Esophagus (tissue), 2 donors: ENCODE results near the gene FAM219B. TPM values are rescaled to one million over a fixed set of nuclear protein-coding genes. Genes with fewer than 3 reads are reported as not detected.

Source experiments
- H3K27ac ChIP-seq, 2 donors: one replicate each; pipeline ENCODE4 v1.5.1; 2013; ENCODE audit warnings: low read depth in 2 of 2, mild to moderate bottlenecking in 2 of 2, inconsistent platforms in 1 of 2, low read length in 1 of 2, moderate library complexity in 1 of 2
- H3K27me3 ChIP-seq, 2 donors: one replicate each; pipeline ENCODE4 v1.6.1; 2013; ENCODE audit warnings: low read length in 2 of 2, control low read depth in 1 of 2, mild to moderate bottlenecking in 1 of 2; ENCODE audit not compliant: insufficient read depth in 2 of 2, control insufficient read depth in 1 of 2
- H3K36me3 ChIP-seq, 2 donors: one replicate each; pipeline ENCODE4 v1.6.1; 2013; ENCODE audit warnings: low read length in 1 of 2; ENCODE audit not compliant: control insufficient read depth in 2 of 2, insufficient read depth in 2 of 2
- H3K4me1 ChIP-seq, 2 donors: one replicate each; pipeline ENCODE4 v1.6.1; 2013; ENCODE audit warnings: low read length in 1 of 2; ENCODE audit not compliant: control insufficient read depth in 2 of 2, insufficient read depth in 2 of 2
- H3K4me3 ChIP-seq, 2 donors: one replicate each; pipeline ENCODE4 v1.5.1; 2013; ENCODE audit warnings: low read length in 2 of 2, mild to moderate bottlenecking in 2 of 2, low read depth in 1 of 2, moderate library complexity in 1 of 2
- H3K9me3 ChIP-seq, 2 donors: one replicate each; pipeline ENCODE4 v1.6.1; 2013; ENCODE audit warnings: mild to moderate bottlenecking in 2 of 2, low read depth in 1 of 2, low read length in 1 of 2, moderate library complexity in 1 of 2; ENCODE audit not compliant: control insufficient read depth in 2 of 2, insufficient read depth in 1 of 2
- WGBS, 2 donors: extraction: QIAGEN DNeasy Blood & Tissue Kit; methylation state at CpG; one replicate each; pipeline ENCODE4 v1.1.7; 2013; 5-methylcytosine and 5-hydroxymethylcytosine counted together
- polyA plus RNA-seq, 2 donors: library from polyadenylated mRNA; stranded (reverse); fragments of 200-250 nt; gene quantifications; one replicate each; pipeline ENCODE4 v1.2.3, GENCODE V29; 2013
- donor health status: healthy with polysubstance abuse.
- donor health status: Bipolar disorder and iron deficiency.

Gene FAM219B
- polyA plus RNA-seq, 2 donors, result 46.4 to 53.0 TPM

DNA sequence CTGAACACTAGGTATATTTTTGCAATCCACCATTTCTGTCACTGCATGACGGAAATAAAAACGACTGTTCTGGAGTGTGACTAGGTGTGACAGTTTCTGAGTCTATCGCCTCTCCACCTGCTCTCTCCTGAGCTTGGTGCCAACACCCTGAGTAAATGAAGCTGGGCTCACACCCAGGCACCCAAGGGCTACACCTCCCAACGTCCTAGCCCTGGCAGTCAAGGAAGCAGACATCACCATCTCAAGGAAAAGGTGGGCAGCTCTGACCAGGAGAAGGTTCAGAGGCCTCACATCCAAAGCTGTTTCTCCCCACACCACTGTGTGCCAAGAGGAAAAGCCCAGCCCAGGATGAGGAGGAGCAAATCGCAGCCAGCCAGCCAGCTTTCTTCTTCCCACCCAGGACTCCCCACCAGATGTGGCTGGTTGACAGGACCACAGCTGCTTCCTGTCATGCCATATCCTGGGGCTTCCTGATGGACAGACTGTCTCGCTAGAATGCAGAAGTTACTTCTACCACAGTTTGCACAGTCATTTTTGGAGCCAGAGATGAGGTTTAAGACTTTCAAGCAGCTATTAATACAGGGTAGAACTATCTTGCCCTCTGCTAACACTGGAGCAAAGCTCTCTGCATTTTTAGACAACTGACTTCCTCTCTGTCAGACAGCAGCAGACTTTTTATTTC is 36.8 kb downstream of the FAM219B start:
- H3K4me1 ChIP-seq, result peaks cover 4 to 18% of the 10 kb centered on the region in 2 donors

DNA sequence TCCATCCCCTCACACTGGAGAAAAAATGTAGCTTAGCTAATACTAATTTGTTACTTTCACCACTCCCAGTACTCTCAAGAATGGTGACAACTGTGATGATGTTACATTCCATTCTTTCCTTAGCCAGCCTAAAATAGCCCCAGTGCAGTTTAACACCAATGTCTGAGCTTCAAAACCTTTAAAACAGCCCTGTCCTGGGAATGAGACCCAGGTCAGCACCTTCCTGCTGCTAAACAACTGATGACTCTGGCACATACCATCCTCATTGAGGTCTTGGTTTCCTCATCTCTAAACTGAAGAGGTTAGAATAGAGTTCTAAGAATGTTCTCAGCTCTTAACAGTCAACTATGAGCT is 37.3 kb downstream of the FAM219B start:
- Histone ChIP-seq H3K4me3 (no peak overlapping the region), H3K27me3 (no peaks in the 10 kb centered on the region), H3K36me3 (peaks cover 0 to 2% of the 10 kb centered on the region in 2 donors), H3K27ac (peak overlapping the region; percentile 93 to 97), H3K4me1 (peaks cover 4 to 21% of the 10 kb centered on the region in 2 donors), H3K9me3 (no peaks in the 10 kb centered on the region)

More for the DNA sequence above, 36.8 kb downstream of the FAM219B start:
- Histone ChIP-seq H3K27me3 (no peaks in the 10 kb centered on the region), H3K4me3 (no peak overlapping the region), H3K9me3 (no peaks in the 10 kb centered on the region), H3K36me3 (peaks cover 0 to 2% of the 10 kb centered on the region in 2 donors), H3K27ac (peak overlapping the region; percentile 93 to 97)
- WGBS, 2 donors, result 17 to 22% methylated on average over 6 of the region's 6 CpGs

DNA sequence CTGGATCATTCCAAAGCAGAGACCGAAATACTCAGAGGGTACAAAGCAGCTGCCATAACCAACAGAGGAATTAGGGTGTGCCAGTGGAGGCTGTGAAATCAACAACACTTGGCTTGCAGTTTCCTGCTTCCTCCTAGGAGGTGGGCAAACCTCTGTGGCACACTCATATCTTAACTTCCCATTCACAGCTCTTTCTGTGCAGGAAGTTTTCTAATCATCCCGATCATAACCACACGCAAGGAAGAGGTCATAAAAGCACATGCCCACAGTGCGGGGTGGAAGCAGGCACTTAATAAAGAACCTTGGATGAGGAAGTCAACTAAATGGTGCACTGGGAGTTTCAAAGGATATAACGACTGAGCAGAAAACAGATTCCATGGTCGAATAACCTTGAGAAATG is 38.6 kb downstream of the FAM219B start:
- Histone ChIP-seq H3K36me3 (peaks cover 0 to 2% of the 10 kb centered on the region in 2 donors), H3K27ac (peak overlapping the region; percentile 80 to 95), H3K4me1 (peaks cover 4 to 22% of the 10 kb centered on the region in 2 donors), H3K27me3 (no peaks in the 10 kb centered on the region), H3K4me3 (no peak overlapping the region), H3K9me3 (no peaks in the 10 kb centered on the region)
- WGBS, 2 donors, result 52 to 60% methylated on average over 6 of the region's 6 CpGs

DNA sequence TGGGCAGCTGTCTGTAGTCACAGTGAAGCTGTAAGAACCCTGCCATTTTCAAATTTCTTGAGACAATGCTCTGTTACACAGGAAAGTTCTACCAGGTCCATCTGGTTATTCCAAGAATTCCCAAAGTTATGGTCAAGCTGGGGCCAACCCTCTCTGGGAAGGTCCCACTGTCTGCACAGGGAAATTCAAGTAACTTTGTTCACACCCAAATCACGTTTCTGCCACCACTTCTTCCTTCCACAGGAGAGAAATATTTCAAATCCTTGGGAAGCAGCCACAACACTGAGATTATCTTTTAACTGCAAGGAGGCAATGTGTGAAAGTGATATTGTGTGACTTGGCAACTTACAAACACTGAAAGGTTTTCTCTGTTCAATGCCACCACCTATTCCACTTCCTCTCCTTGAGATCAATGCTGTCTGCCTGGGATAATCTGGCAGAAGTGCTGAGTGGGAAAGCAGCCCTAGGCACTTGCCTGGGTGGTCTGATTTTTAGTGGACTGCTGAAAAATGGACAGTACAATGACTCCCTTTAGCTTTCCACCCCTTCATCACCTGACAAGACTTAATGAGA is 39.1 kb downstream of the FAM219B start:
- Histone ChIP-seq H3K27me3 (no peaks in the 10 kb centered on the region), H3K4me3 (no peak overlapping the region), H3K4me1 (peaks cover 4 to 22% of the 10 kb centered on the region in 2 donors), H3K27ac (peak overlapping the region; percentile 80 to 95), H3K36me3 (peaks cover 0 to 2% of the 10 kb centered on the region in 2 donors), H3K9me3 (no peaks in the 10 kb centered on the region)
- WGBS, 2 donors, result 24 to 47% methylated on average over 1 of the region's 1 CpG

- Histone ChIP-seq H3K36me3 (peaks cover 0 to 2% of the 10 kb centered on the region in 2 donors), H3K27me3 (no peaks in the 10 kb centered on the region), H3K4me1 (peaks cover 4 to 24% of the 10 kb centered on the region in 2 donors), H3K27ac (peak overlapping the region; percentile 84 to 95), H3K9me3 (no peaks in the 10 kb centered on the region), H3K4me3 (no peak overlapping the region)
- 43 to 57% methylated on average over 6 of the region's 6 CpGs for WGBS, 2 donors
Observed at GRCh38 chr15:74866090-74866489, 40.6 kb downstream of the FAM219B start.

GRCh38 chr15:74865316-74865715 is 41.3 kb downstream of the FAM219B start:
- 63 to 71% methylated on average over 2 of the region's 2 CpGs for WGBS, 2 donors
- Histone ChIP-seq H3K4me3 (no peak overlapping the region), H3K36me3 (peaks cover 0 to 2% of the 10 kb centered on the region in 2 donors), H3K9me3 (no peaks in the 10 kb centered on the region), H3K27ac (peak overlapping the region; percentile 84 to 91), H3K27me3 (no peaks in the 10 kb centered on the region), H3K4me1 (peaks cover 4 to 24% of the 10 kb centered on the region in 2 donors)

- H3K9me3 ChIP-seq, result no peaks in the 10 kb centered on the region
- 80 to 89% methylated on average over 6 of the region's 6 CpGs for WGBS, 2 donors
- H3K4me3 ChIP-seq, result no peak overlapping the region
- H3K27ac ChIP-seq, result peak overlapping the region; percentile 64 to 91
- peaks cover 0 to 2% of the 10 kb centered on the region in 2 donors for H3K36me3 ChIP-seq
- no peaks in the 10 kb centered on the region for H3K27me3 ChIP-seq
- H3K4me1 ChIP-seq, result peaks cover 0 to 20% of the 10 kb centered on the region in 2 donors
Observed at GRCh38 chr15:74864296-74864695, 42.4 kb downstream of the FAM219B start.

GRCh38 chr15:74863239-74864056 is 43.2 kb downstream of the FAM219B start:
- H3K36me3 ChIP-seq, result peaks cover 0 to 2% of the 10 kb centered on the region in 2 donors
- H3K27me3 ChIP-seq, result no peaks in the 10 kb centered on the region
- H3K9me3 ChIP-seq, result no peaks in the 10 kb centered on the region
- peak overlapping the region; percentile 14 to 83 for H3K27ac ChIP-seq
- WGBS, 2 donors, result 69 to 70% methylated on average over 11 of the region's 11 CpGs
- H3K4me3 ChIP-seq, result no peak overlapping the region
- peaks cover 0 to 22% of the 10 kb centered on the region in 2 donors for H3K4me1 ChIP-seq

- 76 to 86% methylated on average over 4 of the region's 4 CpGs for WGBS, 2 donors
- Histone ChIP-seq H3K4me3 (no peak overlapping the region), H3K36me3 (peaks cover 7 to 8% of the 10 kb centered on the region in 2 donors), H3K27me3 (no peaks in the 10 kb centered on the region), H3K4me1 (peaks cover 0 to 5% of the 10 kb centered on the region in 2 donors), H3K9me3 (no peaks in the 10 kb centered on the region), H3K27ac (no peak overlapping the region)
Observed at GRCh38 chr15:74858369-74858740, 48.3 kb downstream of the FAM219B start.
